Raji (cell line): Measurements from ENCODE around the gene JAG2.

Source experiments
- POLR2A ChIP-seq: IDR thresholded peaks from 2 replicates; pipeline ENCODE4 v1.6.1; 2011; ENCODE audit warnings: low read depth, low read length, control low read depth; ENCODE audit not compliant: insufficient read depth

The JAG2 gene

GRCh38 chr14:105163040-105163742 is 5.4 kb downstream of the JAG2 start:
- no peak for TF ChIP-seq POLR2A

- TF ChIP-seq POLR2A: no peak
These were observed 6.0 kb downstream of the JAG2 start for GRCh38 chr14:105162669-105162979.

- no peak for TF ChIP-seq POLR2A
These were observed 6.5 kb downstream of the JAG2 start for GRCh38 chr14:105161964-105162668.

- TF ChIP-seq POLR2A: no peak
These were observed 7.3 kb downstream of the JAG2 start for GRCh38 chr14:105161309-105161708.

- TF ChIP-seq POLR2A: no peak
These were observed 7.8 kb downstream of the JAG2 start for GRCh38 chr14:105160776-105161175.

GRCh38 chr14:105159344-105159743 is 9.2 kb downstream of the JAG2 start:
- no peak for TF ChIP-seq POLR2A

- no peak for TF ChIP-seq POLR2A
These were observed 9.8 kb downstream of the JAG2 start for GRCh38 chr14:105158794-105159193.

- no peak for TF ChIP-seq POLR2A
These were observed 10.7 kb downstream of the JAG2 start for GRCh38 chr14:105157872-105158271.

- TF ChIP-seq POLR2A: no peak
These were observed 11.9 kb downstream of the JAG2 start for GRCh38 chr14:105156414-105157375.

- TF ChIP-seq POLR2A: no peak
These were observed 12.7 kb downstream of the JAG2 start for GRCh38 chr14:105155681-105156413.

- no peak for TF ChIP-seq POLR2A
These were observed 13.4 kb downstream of the JAG2 start for GRCh38 chr14:105155071-105155651.

- no peak for TF ChIP-seq POLR2A
These were observed 14.1 kb downstream of the JAG2 start for GRCh38 chr14:105154476-105154871.

- TF ChIP-seq POLR2A: no peak
These were observed 14.7 kb downstream of the JAG2 start for GRCh38 chr14:105153739-105154475.

- no peak for TF ChIP-seq POLR2A
These were observed 15.2 kb downstream of the JAG2 start for GRCh38 chr14:105153331-105153731.
